HCT116 (cell line): ENCODE measurements around the gene DIP2C. TPM values are rescaled to one million over a fixed set of nuclear protein-coding genes. Genes with fewer than 3 reads are reported as not detected.

Experiments used
- ATAC-seq: fragments of 200-7000 bp; cut with Tn5 transposase; 2 replicates; pipeline ENCODE4 v1.9.1; 2020; ENCODE audit warnings: mild to moderate bottlenecking, moderate library complexity
- BruUV-seq: library from RNA; stranded (reverse); fragments of 400-500 nt; replicated peaks from 2 replicates; lab custom pipeline; 2021; lab: Mats Ljungman, UMichigan
- CTCF ChIA-PET: fragments of 300-600 bp; sonication (Branson Sonifier 250); formaldehyde crosslinking; loops from one replicate; lab custom pipeline; 2021; ENCODE audit warnings: antibody characterized with exemption; lab: Charles Lee
- POLR2A ChIA-PET: fragments of 300-600, 350-600 bp; sonication (Branson Sonifier 250); formaldehyde crosslinking; loops from one replicate; lab custom pipeline; 2021; ENCODE audit warnings: antibody characterized with exemption; lab: Charles Lee
- RAD21 ChIA-PET, 2 experiments: fragments of 300-600 bp; sonication (Branson Sonifier 250); formaldehyde crosslinking; loops; one replicate each; lab custom pipeline; 2023; ENCODE audit warnings: low total read pairs in 2 of 2; ENCODE audit not compliant: uncharacterized antibody in 2 of 2, unreplicated experiment in 2 of 2, low non-redundant PET in 1 of 2; lab: Charles Lee
- DNase-seq: peaks from one replicate; pipeline ENCODE4 v3.0.0-alpha.2; 2010; ENCODE audit warnings: low read depth, low spot score
- H2AFZ ChIP-seq: fragments of 200-600 bp; shearing (Covaris generic), sonication (generic); 2 replicates; pipeline ENCODE4 v1.6.1; 2017; ENCODE audit warnings: low read depth, mixed run types, mixed read lengths, antibody characterized with exemption, low read length; ENCODE audit not compliant: poor library complexity, severe bottlenecking
- H3K27ac ChIP-seq: 2 replicates; pipeline ENCODE4 v1.5.1; 2012; ENCODE audit warnings: low read depth, low read length
- H3K27me3 ChIP-seq: fragments of 200-600 bp; sonication (generic); 2 replicates; pipeline ENCODE4 v1.6.1; 2016; ENCODE audit warnings: mixed run types, low read length, mixed read lengths; ENCODE audit not compliant: insufficient read depth
- H3K36me3 ChIP-seq, 2 experiments: fragments of 200-500 bp in 1 of 2; fragments of 200-600 bp in 1 of 2; sonication (Bioruptor generic) in 1 of 2; sonication (generic) in 1 of 2; 2 replicates each; pipeline versions ENCODE4 v1.5.1 to v1.6.1; 2014 to 2016; ENCODE audit warnings: low read length in 2 of 2, inconsistent platforms in 1 of 2, mixed read lengths in 1 of 2, mixed run types in 1 of 2; ENCODE audit not compliant: insufficient read depth in 2 of 2, control insufficient read depth in 1 of 2
- H3K4me1 ChIP-seq, 2 experiments: fragments of 200-600 bp in 1 of 2; sonication (generic) in 1 of 2; 2 replicates each; pipeline versions ENCODE4 v1.5.1 to v1.6.1; 2012 to 2017; ENCODE audit warnings: low read length in 2 of 2, inconsistent platforms in 1 of 2, mild to moderate bottlenecking in 1 of 2, mixed read lengths in 1 of 2, mixed run types in 1 of 2, moderate library complexity in 1 of 2; ENCODE audit not compliant: insufficient read depth in 2 of 2, control insufficient read depth in 1 of 2
- H3K4me2 ChIP-seq: fragments of 200-600 bp; sonication (generic); 2 replicates; pipeline ENCODE4 v1.6.1; 2017; ENCODE audit warnings: mixed run types, low read length, mixed read lengths
- H3K4me3 ChIP-seq, 2 experiments: fragments of 200-600 bp in 1 of 2; sonication (generic) in 1 of 2; replicated peaks in 1 of 2; 2 replicates each; pipeline ENCODE4 v1.5.1; 2011 to 2016; ENCODE audit warnings: low read length in 2 of 2, control low read depth in 1 of 2, low read depth in 1 of 2, mild to moderate bottlenecking in 1 of 2, mixed read lengths in 1 of 2, mixed run types in 1 of 2
- H3K79me2 ChIP-seq: fragments of 200-600 bp; sonication (generic); 2 replicates; pipeline ENCODE4 v1.6.1; 2017; ENCODE audit warnings: mild to moderate bottlenecking, mixed run types, low read length, moderate library complexity, mixed read lengths; ENCODE audit not compliant: insufficient read depth
- H3K9ac ChIP-seq: fragments of 200-600 bp; sonication (generic); 2 replicates; pipeline ENCODE4 v1.6.1; 2016; ENCODE audit warnings: low read length, mixed read lengths
- H3K9me2 ChIP-seq: fragments of 200-600 bp; sonication (generic), shearing (Covaris generic); 2 replicates; pipeline ENCODE4 v1.6.1; 2017; ENCODE audit warnings: mixed run types, mild to moderate bottlenecking, moderate library complexity; ENCODE audit not compliant: insufficient read depth
- H3K9me3 ChIP-seq, 2 experiments: fragments of 200-500 bp in 1 of 2; fragments of 200-600 bp in 1 of 2; sonication (Bioruptor generic) in 1 of 2; sonication (generic) in 1 of 2; 2 replicates each; pipeline ENCODE4 v1.6.1; 2014 to 2017; ENCODE audit warnings: low read length in 2 of 2, mixed read lengths in 2 of 2, inconsistent platforms in 1 of 2, low read depth in 1 of 2, mild to moderate bottlenecking in 1 of 2, mixed run types in 1 of 2, moderate library complexity in 1 of 2; ENCODE audit not compliant: control insufficient read depth in 1 of 2, insufficient read depth in 1 of 2
- H4K20me1 ChIP-seq: fragments of 200-600 bp; sonication (generic), shearing (Covaris generic); 2 replicates; pipeline ENCODE4 v1.6.1; 2017; ENCODE audit warnings: mixed run types, mild to moderate bottlenecking, moderate library complexity; ENCODE audit not compliant: insufficient read depth
- CEBPB ChIP-seq: IDR thresholded peaks from 2 replicates; pipeline ENCODE4 v1.6.1; 2012; ENCODE audit warnings: low read depth
- ELF1 ChIP-seq: IDR thresholded peaks from 2 replicates; pipeline ENCODE4 v1.6.1; 2012; ENCODE audit warnings: low read depth, borderline replicate concordance
- EZH2 ChIP-seq: fragments of 200-600 bp; sonication (generic); IDR thresholded peaks from 2 replicates; pipeline ENCODE4 v1.6.1; 2017; ENCODE audit warnings: antibody characterized with exemption, mixed run types
- EZH2phosphoT487 ChIP-seq: fragments of 200-600 bp; IDR thresholded peaks from 2 replicates; pipeline ENCODE4 v1.6.1; 2018; ENCODE audit warnings: antibody characterized with exemption, borderline replicate concordance
- FOSL1 ChIP-seq: IDR thresholded peaks from 2 replicates; pipeline ENCODE4 v1.6.1; 2012; ENCODE audit warnings: low read depth
- RAD21 ChIP-seq: IDR thresholded peaks from 2 replicates; pipeline ENCODE4 v1.6.1; 2012; ENCODE audit warnings: low read depth, mild to moderate bottlenecking
- SIN3A ChIP-seq: IDR thresholded peaks from 2 replicates; pipeline ENCODE4 v1.6.1; 2012; ENCODE audit warnings: low read depth
- YY1 ChIP-seq: IDR thresholded peaks from 2 replicates; pipeline ENCODE4 v1.6.1; 2011; ENCODE audit warnings: low read length, low read depth, moderate library complexity, mild to moderate bottlenecking; ENCODE audit not compliant: insufficient replicate concordance; ENCODE audit errors: extremely low read depth
- ZNF274 ChIP-seq: fragments of 200-500 bp; sonication (Bioruptor generic); IDR thresholded peaks from 2 replicates; pipeline ENCODE4 v1.6.1; 2014; ENCODE audit warnings: mild to moderate bottlenecking, low read depth, low read length, inconsistent platforms
- intact Hi-C: fragments of 100-400 bp; cut with micrococcal nuclease; formaldehyde crosslinking; loops from 2 replicates; pipeline ENCODE4 v1.10.0; 2022
- total RNA-seq: library from RNA; stranded (reverse); gene quantifications from one replicate; pipeline ENCODE4 v1.2.1, GENCODE V29; 2021; ENCODE audit not compliant: unreplicated experiment
- TF ChIP-seq, protein P1 (sequence below), 3 experiments: fragments of 200-600 bp in 1 of 3; sonication (generic) in 1 of 3; IDR thresholded peaks in 2 of 3; conservative IDR thresholded peaks in 1 of 3; 2 replicates each; pipeline ENCODE4 v1.5.1; 2012 to 2017; ENCODE audit warnings: low read depth in 2 of 3, low read length in 2 of 3, antibody characterized with exemption in 1 of 3, borderline replicate concordance in 1 of 3, control low read depth in 1 of 3, mild to moderate bottlenecking in 1 of 3, mixed read lengths in 1 of 3, mixed run types in 1 of 3, moderate library complexity in 1 of 3; ENCODE audit not compliant: insufficient read depth in 1 of 3

The DIP2C gene
- total RNA-seq, 1 experiment from 2014 or later: 15.4 TPM

DNA sequence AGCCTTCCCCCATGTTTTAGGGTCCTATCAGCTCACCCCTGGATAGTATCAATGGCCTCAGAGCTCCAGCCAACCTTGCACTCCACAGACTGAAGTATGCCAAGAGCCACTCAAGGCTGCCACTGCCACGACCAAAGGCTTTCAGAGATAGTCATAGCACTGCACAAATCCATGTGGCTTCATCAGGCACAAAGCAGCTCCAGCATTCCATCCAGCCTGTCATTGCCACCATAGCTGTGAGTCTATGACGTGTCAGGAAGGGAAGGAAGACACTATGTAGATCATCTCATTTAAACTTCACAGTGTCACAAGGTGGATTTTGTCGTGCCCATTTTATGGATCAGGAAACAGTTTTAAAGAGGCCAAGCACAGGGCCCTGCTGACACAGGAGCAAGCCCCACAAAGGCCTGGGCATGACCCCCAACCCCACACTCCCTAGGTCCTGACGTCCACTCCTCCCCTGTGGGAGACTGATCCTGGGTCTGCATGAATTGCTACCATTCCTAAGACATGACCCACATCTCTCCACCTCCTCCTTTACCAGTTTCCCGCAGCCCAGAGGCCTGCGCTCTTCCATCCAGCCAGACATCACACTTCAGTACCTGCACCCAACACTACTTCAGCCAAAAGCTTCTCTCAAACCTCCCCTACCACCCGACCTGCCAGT, 119.4 kb downstream of the DIP2C start:
- TF ChIP-seq ZNF274 (no peak), SIN3A (no peak), ELF1 (no peak), CEBPB (no peak), EZH2phosphoT487 (no peak), FOSL1 (no peak), EZH2 (no peak), RAD21 (no peak), YY1 (no peak)
- TF ChIP-seq, protein P1, sequence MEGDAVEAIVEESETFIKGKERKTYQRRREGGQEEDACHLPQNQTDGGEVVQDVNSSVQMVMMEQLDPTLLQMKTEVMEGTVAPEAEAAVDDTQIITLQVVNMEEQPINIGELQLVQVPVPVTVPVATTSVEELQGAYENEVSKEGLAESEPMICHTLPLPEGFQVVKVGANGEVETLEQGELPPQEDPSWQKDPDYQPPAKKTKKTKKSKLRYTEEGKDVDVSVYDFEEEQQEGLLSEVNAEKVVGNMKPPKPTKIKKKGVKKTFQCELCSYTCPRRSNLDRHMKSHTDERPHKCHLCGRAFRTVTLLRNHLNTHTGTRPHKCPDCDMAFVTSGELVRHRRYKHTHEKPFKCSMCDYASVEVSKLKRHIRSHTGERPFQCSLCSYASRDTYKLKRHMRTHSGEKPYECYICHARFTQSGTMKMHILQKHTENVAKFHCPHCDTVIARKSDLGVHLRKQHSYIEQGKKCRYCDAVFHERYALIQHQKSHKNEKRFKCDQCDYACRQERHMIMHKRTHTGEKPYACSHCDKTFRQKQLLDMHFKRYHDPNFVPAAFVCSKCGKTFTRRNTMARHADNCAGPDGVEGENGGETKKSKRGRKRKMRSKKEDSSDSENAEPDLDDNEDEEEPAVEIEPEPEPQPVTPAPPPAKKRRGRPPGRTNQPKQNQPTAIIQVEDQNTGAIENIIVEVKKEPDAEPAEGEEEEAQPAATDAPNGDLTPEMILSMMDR (IDR thresholded peaks at IDR 0.05 in 2 of 3, conservative IDR thresholded peaks at IDR 0.05 in 1 of 3; ENCODE audit: borderline replicate concordance in 1 of 3, insufficient read depth in 1 of 3, low read depth in 2 of 3, low read length in 2 of 3): no peak
- BruUV-seq: no TSS peak
- no peak overlapping the region for H2AFZ ChIP-seq
- no peaks in the 10 kb centered on the region for H3K27me3 ChIP-seq
- no peak overlapping the region for H3K4me2 ChIP-seq
- H3K9ac ChIP-seq: no peak overlapping the region
- no peak for DNase-seq
- H3K9me3 ChIP-seq: peaks cover 0 to 4% of the 10 kb centered on the region in 2 experiments; a peak in 1 of 4 replicates
- no peaks in the 10 kb centered on the region; the same call in 1 of the 2 replicates for H4K20me1 ChIP-seq
- intact Hi-C loops: no loop called here
- no peak overlapping the region for H3K4me3 ChIP-seq
- no peaks in the 10 kb centered on the region for H3K4me1 ChIP-seq
- H3K9me2 ChIP-seq: no peaks in the 10 kb centered on the region
- H3K79me2 ChIP-seq: no peaks in the 10 kb centered on the region
- ChIA-PET RAD21 (no interaction called here), POLR2A (no interaction called here), CTCF (no interaction called here)
- no peaks in the 10 kb centered on the region for H3K36me3 ChIP-seq
- H3K27ac ChIP-seq: no peak overlapping the region
- ATAC-seq: no peak
